ENCODE data around the gene C12orf54.
"Not testable (repeated sequence)": the region's sequence is repeated elsewhere in the genome, so short reads cannot be mapped to it uniquely, and the experiment has no call there.

C12orf54 gene

GRCh38 chr12:48454667-48455066 lies 27.6 kb upstream of the C12orf54 start:
- TF ChIP-seq CTCF (IDR thresholded peaks at IDR 0.05; ENCODE audit: low read depth, low read length), result peak; percentile 4
- no peak for DNase-seq (ENCODE audit: extremely low read depth, low read depth)

DNA sequence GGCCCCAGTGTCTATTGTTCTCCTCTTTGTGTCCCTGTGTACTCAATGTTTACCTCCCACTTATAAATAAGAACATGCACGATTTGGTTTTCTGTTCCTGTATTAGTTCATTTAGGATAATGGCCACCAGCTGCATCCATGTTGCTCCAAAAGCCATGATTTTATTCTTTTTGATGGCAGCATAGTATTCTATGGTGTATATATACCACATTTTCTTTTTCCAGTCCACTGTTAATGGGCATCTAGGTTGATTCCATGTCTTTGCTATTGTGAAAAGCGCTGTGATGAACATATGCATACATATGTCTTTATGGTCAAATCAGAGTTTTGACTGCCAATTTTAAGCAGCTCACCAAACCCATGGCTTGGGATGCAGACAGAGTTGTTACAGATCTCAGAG lies 27.2 kb upstream of the C12orf54 start:
- TF ChIP-seq CTCF (IDR thresholded peaks at IDR 0.05; ENCODE audit: low read depth, low read length), result no peak
- no peak for DNase-seq (ENCODE audit: extremely low read depth, low read depth)

DNA sequence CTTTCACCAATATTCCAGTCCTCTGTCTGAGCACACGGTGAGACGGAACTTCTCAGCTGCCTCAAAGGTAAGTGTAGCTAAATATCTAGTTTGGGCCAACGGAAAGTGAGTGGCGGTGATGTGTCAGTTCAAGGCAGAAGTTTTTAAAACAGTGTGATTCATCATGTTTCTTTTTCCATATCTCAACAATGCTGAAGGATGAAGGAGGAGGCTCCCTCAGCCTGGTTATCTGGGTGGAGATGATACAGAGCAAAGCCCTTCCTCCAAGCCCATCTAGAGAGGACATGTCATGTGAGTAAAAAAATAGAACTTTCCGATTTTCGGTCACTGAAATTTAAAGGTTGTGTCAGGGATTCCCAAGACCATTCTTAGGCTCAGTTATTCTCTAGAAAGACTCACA lies 23.0 kb upstream of the C12orf54 start:
- TF ChIP-seq CTCF (IDR thresholded peaks at IDR 0.05; ENCODE audit: low read depth, low read length), result no peak
- DNase-seq (ENCODE audit: extremely low read depth, low read depth), result no peak

DNA sequence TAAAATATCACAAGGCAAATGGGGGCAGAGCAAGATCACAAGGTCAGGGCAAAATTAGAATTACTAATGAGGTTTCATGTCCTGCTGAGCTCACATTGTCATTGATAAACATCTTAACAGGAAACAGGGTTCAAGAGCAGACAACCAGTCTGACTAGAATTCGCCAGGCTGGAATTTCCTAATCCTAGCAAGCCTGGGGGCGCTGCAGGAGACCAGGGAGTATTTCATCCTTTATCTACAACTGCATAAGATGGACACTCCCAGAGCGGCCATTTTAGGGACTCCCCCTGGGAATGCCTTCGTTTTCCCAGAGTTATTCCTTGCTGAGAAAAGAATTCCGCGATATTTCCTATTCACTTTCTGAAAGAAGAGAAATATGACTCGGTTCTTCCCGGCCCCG lies 13.3 kb upstream of the C12orf54 start:
- DNase-seq (ENCODE audit: extremely low read depth, low read depth), result not testable (repeated sequence)

DNA sequence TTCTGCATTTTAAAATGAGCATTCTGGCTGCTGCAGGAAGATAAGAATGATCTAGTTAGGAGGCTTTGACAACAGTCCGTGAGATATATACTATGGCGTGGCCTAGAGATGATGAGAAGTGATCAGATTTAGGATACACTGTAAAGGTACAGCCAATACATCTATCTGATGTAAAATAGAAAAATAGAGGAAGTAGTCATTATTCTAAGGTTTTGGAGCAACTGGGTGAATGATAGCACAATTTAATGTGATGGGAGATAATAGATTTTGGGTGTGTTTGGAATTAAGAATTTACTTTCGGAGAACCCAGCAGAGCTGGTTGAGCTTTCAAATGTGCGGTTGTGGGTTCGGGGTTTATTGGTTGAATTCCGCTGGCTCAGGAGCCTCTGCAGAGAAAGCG lies 10.0 kb upstream of the C12orf54 start, which contains the start of gene ANP32D:
ANP32D (plus strand) TSS at position 301 of the 400 bp plus-strand sequence. CDS start 106 bp downstream, outside the sequence.
- no peak for DNase-seq (ENCODE audit: extremely low read depth, low read depth)
- no peak for TF ChIP-seq CTCF (IDR thresholded peaks at IDR 0.05; ENCODE audit: low read depth, low read length)

GRCh38 chr12:48473061-48473460 lies 9.2 kb upstream of the C12orf54 start:
- TF ChIP-seq CTCF (IDR thresholded peaks at IDR 0.05; ENCODE audit: low read depth, low read length), result no peak

GRCh38 chr12:48474497-48474896 lies 7.8 kb upstream of the C12orf54 start:
- DNase-seq (ENCODE audit: extremely low read depth, low read depth), result not testable (repeated sequence)

More at GRCh38 chr12:48473061-48473460, 9.2 kb upstream of the C12orf54 start:
- DNase-seq (ENCODE audit: extremely low read depth, low read depth), result no peak

GRCh38 chr12:48482930-48483329 lies 632 bp downstream of the C12orf54 start:
- TF ChIP-seq CTCF (IDR thresholded peaks at IDR 0.05; ENCODE audit: low read depth, low read length), result no peak
- DNase-seq (ENCODE audit: extremely low read depth, low read depth), result no peak
